ENCODE data around the gene DLGAP1.

GRCh38 chr18:4077204-4077603 is 377.9 kb downstream of the DLGAP1 start:
- no peak for TF ChIP-seq CTCF (IDR thresholded peaks at IDR 0.05; ENCODE audit: insufficient read depth, low read length, poor library complexity, severe bottlenecking)
- no peak for TF ChIP-seq EZH2phosphoT487 (conservative IDR thresholded peaks at IDR 0.05; ENCODE audit: low read length)
